Fibroblast of lung (primary cell): ENCODE data around the gene SMTN. TPM values are rescaled to one million over a fixed set of nuclear protein-coding genes. Genes with fewer than 3 reads are reported as not detected.
A peak's percentile ranks its signal among the peaks of the same experiment; 100 is the strongest.

ENCODE experiments used
- DNase-seq, 2 donors: peaks; one replicate each; pipeline versions ENCODE4 v3.0.0 to v3.0.0-alpha.2; 2010; ENCODE audit warnings: low read depth in 2 of 2
- H2AFZ ChIP-seq: 2 replicates; pipeline ENCODE4 v1.5.1; 2012; ENCODE audit warnings: low read length, control low read depth, inconsistent platforms
- H3K27ac ChIP-seq: 2 replicates; pipeline ENCODE4 v1.5.1; 2011; ENCODE audit warnings: low read length, control low read depth; ENCODE audit not compliant: insufficient read depth
- H3K27me3 ChIP-seq: 2 replicates; pipeline ENCODE4 v1.5.1; 2011; ENCODE audit warnings: mild to moderate bottlenecking, low read length; ENCODE audit not compliant: control insufficient read depth, insufficient read depth
- H3K36me3 ChIP-seq: 2 replicates; pipeline ENCODE4 v1.5.1; 2011; ENCODE audit warnings: low read length; ENCODE audit not compliant: control insufficient read depth, insufficient read depth
- H3K4me1 ChIP-seq: 2 replicates; pipeline ENCODE4 v1.5.1; 2011; ENCODE audit warnings: low read length; ENCODE audit not compliant: control insufficient read depth, insufficient read depth; ENCODE audit errors: extremely low read depth
- H3K4me2 ChIP-seq: 2 replicates; pipeline ENCODE4 v1.5.1; 2011; ENCODE audit warnings: low read length, control low read depth; ENCODE audit not compliant: insufficient read depth; ENCODE audit errors: extremely low read depth
- H3K4me3 ChIP-seq, 4 experiments: fragments of 200-600 bp in 1 of 4; sonication (generic) in 1 of 4; replicated peaks in 1 of 4; 2 replicates each; pipeline ENCODE4 v1.5.1; 2011 to 2016; ENCODE audit warnings: low read length in 4 of 4, low read depth in 3 of 4, mild to moderate bottlenecking in 3 of 4, control low read depth in 2 of 4, inconsistent platforms in 1 of 4, mixed read lengths in 1 of 4; ENCODE audit not compliant: insufficient read depth in 1 of 4; ENCODE audit errors: control extremely low read depth in 1 of 4
- H3K79me2 ChIP-seq: 2 replicates; pipeline ENCODE4 v1.5.1; 2012; ENCODE audit warnings: mild to moderate bottlenecking, low read length, inconsistent platforms; ENCODE audit not compliant: control insufficient read depth, insufficient read depth
- H3K9ac ChIP-seq: 2 replicates; pipeline ENCODE4 v1.5.1; 2011; ENCODE audit warnings: mild to moderate bottlenecking, low read length, control low read depth; ENCODE audit not compliant: insufficient read depth
- H3K9me3 ChIP-seq: 2 replicates; pipeline ENCODE4 v1.5.1; 2012; ENCODE audit warnings: low read depth, low read length; ENCODE audit not compliant: control insufficient read depth, insufficient read depth
- H4K20me1 ChIP-seq: 2 replicates; pipeline ENCODE4 v1.5.1; 2011; ENCODE audit warnings: low read length; ENCODE audit not compliant: control insufficient read depth, insufficient read depth; ENCODE audit errors: extremely low read depth
- CTCF ChIP-seq, 2 donors: IDR thresholded peaks in 1 of 2; conservative IDR thresholded peaks in 1 of 2; 1 replicate in 1 of 2; 2 replicates in 1 of 2; pipeline ENCODE4 v1.5.1; 2011 to 2012; ENCODE audit warnings: low read length in 2 of 2, control low read depth in 1 of 2, inconsistent platforms in 1 of 2, low read depth in 1 of 2, mild to moderate bottlenecking in 1 of 2
- EZH2 ChIP-seq: IDR thresholded peaks from 2 replicates; pipeline ENCODE4 v1.5.1; 2012; ENCODE audit warnings: low read length, control low read depth, mild to moderate bottlenecking; ENCODE audit errors: missing control alignments
- polyA plus RNA-seq, 2 donors: library from polyadenylated mRNA; depleted of rRNA in 1 of 2; stranded (reverse) in 1 of 2; unstranded in 1 of 2; fragments of >200 nt; gene quantifications; 2 replicates each; pipeline ENCODE4 v1.2.1, GENCODE V29; 2011 to 2012; ENCODE audit warnings: missing spikeins in 1 of 2
- total RNA-seq: library from RNA; depleted of rRNA; stranded (reverse); fragments of >200 nt; gene quantifications from 2 replicates; pipeline ENCODE4 v1.2.1, GENCODE V29; 2014

Gene SMTN
- total and polyA plus RNA-seq, 2 donors (not counting 1 experiment from before 2014, with no cell fraction given): 43.7 to 95.1 TPM

- no peak overlapping the region for H3K9ac ChIP-seq
- peaks cover 69% of the 10 kb centered on the region for H3K79me2 ChIP-seq
- peaks cover 23% of the 10 kb centered on the region for H3K4me1 ChIP-seq
- no peak overlapping the region for H2AFZ ChIP-seq
- peak overlapping the region; percentile 78 for H3K4me2 ChIP-seq
- peak overlapping the region; percentile 54 to 98 (median 78) for H3K4me3 ChIP-seq
- peaks cover 26% of the 10 kb centered on the region for H3K36me3 ChIP-seq
- TF ChIP-seq EZH2: no peak
- TF ChIP-seq CTCF (conservative IDR thresholded peaks at IDR 0.05 in 1 of 2, IDR thresholded peaks at IDR 0.05 in 1 of 2; ENCODE audit: low read depth in 1 of 2, low read length in 2 of 2): no peak
- H3K27ac ChIP-seq: peak overlapping the region; percentile 88
- H3K9me3 ChIP-seq: no peaks in the 10 kb centered on the region
- no peaks in the 10 kb centered on the region for H3K27me3 ChIP-seq
- no peaks in the 10 kb centered on the region for H4K20me1 ChIP-seq
- DNase-seq: no peak
These were observed 2.3 kb downstream of the SMTN start for GRCh38 chr22:31083377-31083768.

- Histone ChIP-seq H3K79me2 (peaks cover 72% of the 10 kb centered on the region), H3K4me2 (peak overlapping the region; percentile 78), H2AFZ (no peak overlapping the region), H3K27ac (peak overlapping the region; percentile 87), H4K20me1 (no peaks in the 10 kb centered on the region), H3K4me1 (peaks cover 21% of the 10 kb centered on the region), H3K9me3 (no peaks in the 10 kb centered on the region), H3K9ac (peak overlapping the region; percentile 57), H3K27me3 (no peaks in the 10 kb centered on the region), H3K4me3 (peak overlapping the region; percentile 43 to 98 (median 62)), H3K36me3 (peaks cover 34% of the 10 kb centered on the region)
- TF ChIP-seq CTCF (conservative IDR thresholded peaks at IDR 0.05 in 1 of 2, IDR thresholded peaks at IDR 0.05 in 1 of 2; ENCODE audit: low read depth in 1 of 2, low read length in 2 of 2) (no peak), EZH2 (no peak)
- DNase-seq: no peak
These were observed 3.0 kb downstream of the SMTN start for GRCh38 chr22:31083923-31084810.

- H3K4me1 ChIP-seq: peaks cover 21% of the 10 kb centered on the region
- H2AFZ ChIP-seq: no peak overlapping the region
- peak overlapping the region; percentile 93 for H3K4me2 ChIP-seq
- DNase-seq: peak; percentile 84
- peaks cover 41% of the 10 kb centered on the region for H3K36me3 ChIP-seq
- H3K4me3 ChIP-seq: peak overlapping the region; percentile 43 to 98 (median 69)
- H3K9ac ChIP-seq: peak overlapping the region; percentile 76
- no peaks in the 10 kb centered on the region for H3K27me3 ChIP-seq
- no peaks in the 10 kb centered on the region for H4K20me1 ChIP-seq
- peaks cover 78% of the 10 kb centered on the region for H3K79me2 ChIP-seq
- peak; percentile 62 to 68 for TF ChIP-seq CTCF (conservative IDR thresholded peaks at IDR 0.05 in 1 of 2, IDR thresholded peaks at IDR 0.05 in 1 of 2; ENCODE audit: low read depth in 1 of 2, low read length in 2 of 2)
- no peak for TF ChIP-seq EZH2
- H3K27ac ChIP-seq: peak overlapping the region; percentile 87
- no peaks in the 10 kb centered on the region for H3K9me3 ChIP-seq
These were observed 3.8 kb downstream of the SMTN start for GRCh38 chr22:31084811-31085492.
